ENCODE data around the gene USH2A. TPM values are rescaled to one million over a fixed set of nuclear protein-coding genes. Genes with fewer than 3 reads are reported as not detected.

USH2A gene
- total RNA-seq, 1 donor from 2014 or later: 0.04 TPM

GRCh38 chr1:215983680-215984079 is 439.6 kb downstream of the USH2A start:
- Mint-ChIP-seq H3K27me3 (ENCODE audit: insufficient read depth, low read depth) (no peaks in the 10 kb centered on the region), H3K36me3 (no peaks in the 10 kb centered on the region), H3K4me1 (no peaks in the 10 kb centered on the region), H3K27ac (no peak overlapping the region), H3K9me3 (no peaks in the 10 kb centered on the region), H3K4me3 (no peak overlapping the region)
- Histone ChIP-seq H3K27me3 (no peaks in the 10 kb centered on the region), H3K27ac (no peak overlapping the region), H2AFZ (replicated peaks) (no peak overlapping the region), H3F3A (ENCODE audit: low read depth) (no peaks in the 10 kb centered on the region), H3K9ac (no peak overlapping the region), H4K20me1 (ENCODE audit: low read depth) (no peaks in the 10 kb centered on the region), H3K36me3 (no peaks in the 10 kb centered on the region), H3K4me1 (no peaks in the 10 kb centered on the region), H3K4me2 (no peak overlapping the region), H3K79me2 (ENCODE audit: low read depth) (no peaks in the 10 kb centered on the region), H3K9me3 (ENCODE audit: low read depth) (no peaks in the 10 kb centered on the region), H3K4me3 (no peak overlapping the region)
- DNase-seq (ENCODE audit: low spot score): no peak
- TF ChIP-seq CTCF (IDR thresholded peaks at IDR 0.05): no peak

DNA sequence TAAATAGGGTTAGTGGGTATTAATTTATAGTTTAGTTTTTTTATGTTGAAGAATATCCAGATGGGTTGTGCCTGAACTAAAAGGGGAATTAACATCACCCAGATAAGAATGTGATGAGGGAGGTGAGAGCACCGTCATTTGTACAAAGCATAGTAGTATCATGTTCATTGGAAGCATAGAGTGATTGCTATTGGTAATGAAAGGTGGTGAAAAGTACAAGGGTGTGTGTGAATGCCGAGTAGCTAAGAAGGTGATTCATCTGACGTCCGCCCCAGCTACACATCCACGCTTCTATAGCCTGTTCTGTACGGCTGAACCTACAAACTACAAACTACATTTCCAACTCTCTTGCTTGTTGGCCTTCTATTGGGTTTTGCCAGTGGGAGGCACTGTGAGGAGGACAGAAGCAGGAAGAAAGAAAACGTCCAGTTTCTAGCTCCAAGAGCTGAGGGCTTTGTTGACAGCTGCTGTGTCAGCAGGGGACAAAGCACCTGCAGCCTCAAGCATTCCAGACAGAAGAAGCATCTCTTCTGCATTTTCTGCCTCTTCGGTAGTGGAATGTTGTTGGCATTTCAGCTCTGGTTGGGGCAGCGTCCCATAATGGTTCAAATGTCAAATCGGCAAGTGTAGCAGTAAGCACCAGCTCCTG is 451.3 kb downstream of the USH2A start:
- Histone ChIP-seq H3K27ac (no peak overlapping the region), H3K36me3 (no peaks in the 10 kb centered on the region), H3K9ac (no peak overlapping the region), H3K4me3 (no peak overlapping the region), H3K27me3 (no peaks in the 10 kb centered on the region), H4K20me1 (ENCODE audit: low read depth) (no peaks in the 10 kb centered on the region), H3K4me1 (no peaks in the 10 kb centered on the region), H2AFZ (replicated peaks) (no peak overlapping the region), H3K4me2 (no peak overlapping the region), H3K79me2 (ENCODE audit: low read depth) (no peaks in the 10 kb centered on the region), H3K9me3 (ENCODE audit: low read depth) (no peaks in the 10 kb centered on the region), H3F3A (ENCODE audit: low read depth) (no peaks in the 10 kb centered on the region)
- peak; percentile 26 for DNase-seq (ENCODE audit: low spot score)
- Mint-ChIP-seq H3K27ac (no peak overlapping the region), H3K9me3 (no peaks in the 10 kb centered on the region), H3K27me3 (ENCODE audit: insufficient read depth, low read depth) (no peaks in the 10 kb centered on the region), H3K36me3 (no peaks in the 10 kb centered on the region), H3K4me3 (no peak overlapping the region), H3K4me1 (no peaks in the 10 kb centered on the region)
- TF ChIP-seq EZH2phosphoT487 (IDR thresholded peaks at IDR 0.05) (no peak), EZH2 (IDR thresholded peaks at IDR 0.05) (no peak), CTCF (IDR thresholded peaks at IDR 0.05) (peak; percentile 21)

GRCh38 chr1:215970406-215970805 is 452.8 kb downstream of the USH2A start:
- Histone ChIP-seq H3K36me3 (no peaks in the 10 kb centered on the region), H3K9me3 (ENCODE audit: low read depth) (no peaks in the 10 kb centered on the region), H3F3A (ENCODE audit: low read depth) (no peaks in the 10 kb centered on the region), H3K4me3 (no peak overlapping the region), H2AFZ (replicated peaks) (no peak overlapping the region), H3K79me2 (ENCODE audit: low read depth) (no peaks in the 10 kb centered on the region), H3K4me1 (no peaks in the 10 kb centered on the region), H3K9ac (no peak overlapping the region), H4K20me1 (ENCODE audit: low read depth) (no peaks in the 10 kb centered on the region), H3K4me2 (no peak overlapping the region), H3K27me3 (no peaks in the 10 kb centered on the region), H3K27ac (no peak overlapping the region)
- Mint-ChIP-seq H3K36me3 (no peaks in the 10 kb centered on the region), H3K27ac (no peak overlapping the region), H3K9me3 (no peaks in the 10 kb centered on the region), H3K27me3 (ENCODE audit: insufficient read depth, low read depth) (no peaks in the 10 kb centered on the region), H3K4me1 (no peaks in the 10 kb centered on the region), H3K4me3 (no peak overlapping the region)
- no peak for DNase-seq (ENCODE audit: low spot score)
- TF ChIP-seq EZH2 (IDR thresholded peaks at IDR 0.05) (no peak), EZH2phosphoT487 (IDR thresholded peaks at IDR 0.05) (no peak), CTCF (IDR thresholded peaks at IDR 0.05) (no peak)
